HPDE6-E6E7 (cell line): ENCODE results near the gene DMWD.
"Not testable (repeated sequence)": the region's sequence is repeated elsewhere in the genome, so short reads cannot be mapped to it uniquely, and the experiment has no call there.

Experiments
- DNase-seq: peaks from one replicate; pipeline ENCODE4 v3.0.0; 2011; ENCODE audit warnings: missing footprints; ENCODE audit errors: extremely low spot score

DMWD gene

GRCh38 chr19:45751483-45751882 is 41.2 kb downstream of the DMWD start:
- not testable (repeated sequence) for DNase-seq

GRCh38 chr19:45747513-45747912 is 45.1 kb downstream of the DMWD start:
- no peak for DNase-seq

- DNase-seq = no peak
Measured at GRCh38 chr19:45746866-45747265, 45.8 kb downstream of the DMWD start.

GRCh38 chr19:45745606-45746005 is 47.0 kb downstream of the DMWD start:
- no peak for DNase-seq

GRCh38 chr19:45742969-45743368 is 49.7 kb downstream of the DMWD start:
- DNase-seq = no peak

- no peak for DNase-seq
Measured at GRCh38 chr19:45739498-45740439, 52.9 kb downstream of the DMWD start.

GRCh38 chr19:45733160-45733810 is 59.4 kb downstream of the DMWD start, which contains the start of gene MEIOSIN:
MEIOSIN (plus strand) TSS chr19:45733439; CDS start chr19:45735377, 1,938 bp downstream.
- no peak for DNase-seq
